Endothelial cell of umbilical vein (primary cell): Measurements from ENCODE around the gene CNPY1. TPM values are rescaled to one million over a fixed set of nuclear protein-coding genes. Genes with fewer than 3 reads are reported as not detected.

Experiments used
- BruUV-seq: library from RNA; stranded (reverse); fragments of 400-500 nt; replicated peaks from 2 replicates; lab custom pipeline; 2021; lab: Mats Ljungman, UMichigan
- CTCF ChIA-PET: fragments of 300-600, 350-600 bp; sonication (Branson Sonifier 250); formaldehyde crosslinking; loops from one replicate; lab custom pipeline; 2021; ENCODE audit warnings: antibody characterized with exemption, inconsistent platforms; lab: Charles Lee
- POLR2A ChIA-PET: fragments of 300-600, 350-600 bp; sonication (Branson Sonifier 250); formaldehyde crosslinking; loops from one replicate; lab custom pipeline; 2021; ENCODE audit warnings: antibody characterized with exemption, inconsistent platforms; lab: Charles Lee
- DNase-seq: peaks from one replicate; pipeline ENCODE4 v3.0.0-alpha.2; 2011; ENCODE audit warnings: low read depth, low spot score
- FAIRE-seq: peaks from 2 replicates; lab custom pipeline; 2011; peaks lifted over from hg19 to GRCh38; lab: Jason Lieb, UNC
- H2AFZ ChIP-seq: 2 replicates; pipeline ENCODE4 v1.6.0; 2012; ENCODE audit warnings: low read depth, low read length, control low read depth, inconsistent platforms
- H3K27ac ChIP-seq: 2 replicates; pipeline ENCODE4 v1.5.1; 2011; ENCODE audit warnings: low read depth, mild to moderate bottlenecking, control low read depth, low read length, moderate library complexity; ENCODE audit not compliant: insufficient read depth
- H3K27me3 ChIP-seq, 2 experiments: 2 replicates each; pipeline versions ENCODE4 v1.6.0 to v1.6.1; 2011; ENCODE audit warnings: low read length in 2 of 2, mixed read lengths in 1 of 2; ENCODE audit not compliant: control insufficient read depth in 2 of 2, insufficient read depth in 2 of 2
- H3K36me3 ChIP-seq, 2 experiments: 2 replicates in 1 of 2; 3 replicates in 1 of 2; pipeline ENCODE4 v1.5.1; 2011; ENCODE audit warnings: low read length in 2 of 2, mild to moderate bottlenecking in 1 of 2, moderate library complexity in 1 of 2; ENCODE audit not compliant: control insufficient read depth in 2 of 2, insufficient read depth in 2 of 2; ENCODE audit errors: extremely low read depth in 1 of 2
- H3K4me1 ChIP-seq: 3 replicates; pipeline ENCODE4 v1.5.1; 2011; ENCODE audit warnings: mild to moderate bottlenecking, low read length; ENCODE audit not compliant: control insufficient read depth, insufficient read depth; ENCODE audit errors: extremely low read depth
- H3K4me2 ChIP-seq: 2 replicates; pipeline ENCODE4 v1.6.1; 2011; ENCODE audit warnings: low read length, control low read depth, mixed read lengths; ENCODE audit not compliant: insufficient read depth
- H3K4me3 ChIP-seq, 3 experiments: fragments of 200-600 bp in 1 of 3; sonication (generic), shearing (Covaris generic) in 1 of 3; replicated peaks in 1 of 3; 2 replicates each; pipeline ENCODE4 v1.5.1; 2011 to 2016; ENCODE audit warnings: control low read depth in 3 of 3, low read length in 3 of 3, mild to moderate bottlenecking in 2 of 3, inconsistent platforms in 1 of 3, low read depth in 1 of 3, moderate library complexity in 1 of 3; ENCODE audit not compliant: insufficient read depth in 1 of 3
- H3K79me2 ChIP-seq: 2 replicates; pipeline ENCODE4 v1.6.0; 2012; ENCODE audit warnings: low read length, inconsistent platforms; ENCODE audit not compliant: control insufficient read depth, insufficient read depth
- H3K9ac ChIP-seq: replicated peaks from 2 replicates; pipeline ENCODE3; 2011; ENCODE audit warnings: low read length, control low read depth; ENCODE audit not compliant: insufficient read depth; ENCODE audit errors: extremely low read depth
- H3K9me1 ChIP-seq: replicated peaks from 3 replicates; pipeline ENCODE4 v1.6.0; 2011; ENCODE audit warnings: mild to moderate bottlenecking, low read length; ENCODE audit not compliant: control insufficient read depth, insufficient read depth; ENCODE audit errors: extremely low read depth
- H3K9me3 ChIP-seq: replicated peaks from 2 replicates; pipeline ENCODE4 v1.5.1; 2012; ENCODE audit warnings: low read length, inconsistent platforms; ENCODE audit not compliant: control insufficient read depth, insufficient read depth
- H4K20me1 ChIP-seq: replicated peaks from 2 replicates; pipeline ENCODE3; 2011; ENCODE audit warnings: mild to moderate bottlenecking, low read length; ENCODE audit not compliant: control insufficient read depth, insufficient read depth; ENCODE audit errors: extremely low read depth
- EZH2 ChIP-seq: IDR thresholded peaks from 2 replicates; pipeline ENCODE4 v1.6.1; 2012; ENCODE audit warnings: borderline replicate concordance, low read depth, mild to moderate bottlenecking, moderate library complexity, low read length, inconsistent platforms; ENCODE audit not compliant: severe bottlenecking
- FOS ChIP-seq: IDR thresholded peaks from 2 replicates; pipeline ENCODE4 v1.6.1; 2011; ENCODE audit warnings: mild to moderate bottlenecking, low read length, moderate library complexity, borderline replicate concordance; ENCODE audit not compliant: insufficient read depth
- GATA2 ChIP-seq: IDR thresholded peaks from 2 replicates; pipeline ENCODE4 v1.7.0; 2011; ENCODE audit warnings: low read depth, mild to moderate bottlenecking, moderate library complexity, mixed read lengths, low read length; ENCODE audit not compliant: insufficient read length, insufficient read depth
- JUN ChIP-seq: IDR thresholded peaks from 2 replicates; pipeline ENCODE4 v1.6.1; 2011; ENCODE audit warnings: borderline replicate concordance, low read depth; ENCODE audit not compliant: insufficient read length, insufficient read depth
- MYC ChIP-seq: IDR thresholded peaks from one replicate; pipeline ENCODE4 v1.6.1; 2011; ENCODE audit warnings: mild to moderate bottlenecking, low read depth, low read length
- POLR2A ChIP-seq: IDR thresholded peaks from 2 replicates; pipeline ENCODE4 v1.6.1; 2012; ENCODE audit warnings: low read depth, mild to moderate bottlenecking, control low read depth, low read length
- POLR2AphosphoS5 ChIP-seq: IDR thresholded peaks from 2 replicates; pipeline ENCODE4 v1.6.1; 2012; ENCODE audit warnings: low read depth, mild to moderate bottlenecking, control low read depth, low read length, moderate library complexity; ENCODE audit not compliant: insufficient read depth
- dilution Hi-C: fragments of 300-500 bp; cut with MboI; formaldehyde crosslinking; loops from one replicate; pipeline ENCODE4 v1.15.0; 2019; ENCODE audit warnings: low sequenced_read_pairs; ENCODE audit not compliant: extremely low pct_ligation_motif_present
- intact Hi-C: fragments of 100-400 bp; cut with micrococcal nuclease; formaldehyde crosslinking; loops from one replicate; pipeline ENCODE4 v1.10.0; 2022
- polyA plus RNA-seq, 4 experiments: library from polyadenylated mRNA; depleted of rRNA in 3 of 4; stranded (reverse) in 3 of 4; unstranded in 1 of 4; fragments of >200 nt; gene quantifications; 2 replicates each; pipeline versions ENCODE4 v1.2.1 to v1.2.3, GENCODE V29; 2011 to 2012; ENCODE audit warnings: missing spikeins in 1 of 4
- total RNA-seq: library from RNA; stranded (reverse); gene quantifications from 2 replicates; pipeline ENCODE4 v1.2.3, GENCODE V29; 2021
- TF ChIP-seq, protein P1 (sequence below): IDR thresholded peaks from 2 replicates; pipeline ENCODE4 v1.6.1; 2011; ENCODE audit not compliant: insufficient read depth, insufficient read length
- TF ChIP-seq, protein P2 (sequence below), 2 donors: IDR thresholded peaks; 1 replicate in 1 of 2; 2 replicates in 1 of 2; pipeline ENCODE4 v1.5.1; 2011; ENCODE audit warnings: low read length in 2 of 2, mild to moderate bottlenecking in 2 of 2, moderate library complexity in 2 of 2, control low read depth in 1 of 2, inconsistent platforms in 1 of 2, low read depth in 1 of 2; ENCODE audit not compliant: insufficient read depth in 1 of 2; ENCODE audit errors: extremely low read depth in 1 of 2

Gene CNPY1
- total and polyA plus RNA-seq, 2 donors (not counting 3 experiments of a cell fraction or from before 2014, with no cell fraction given) = not detected

DNA sequence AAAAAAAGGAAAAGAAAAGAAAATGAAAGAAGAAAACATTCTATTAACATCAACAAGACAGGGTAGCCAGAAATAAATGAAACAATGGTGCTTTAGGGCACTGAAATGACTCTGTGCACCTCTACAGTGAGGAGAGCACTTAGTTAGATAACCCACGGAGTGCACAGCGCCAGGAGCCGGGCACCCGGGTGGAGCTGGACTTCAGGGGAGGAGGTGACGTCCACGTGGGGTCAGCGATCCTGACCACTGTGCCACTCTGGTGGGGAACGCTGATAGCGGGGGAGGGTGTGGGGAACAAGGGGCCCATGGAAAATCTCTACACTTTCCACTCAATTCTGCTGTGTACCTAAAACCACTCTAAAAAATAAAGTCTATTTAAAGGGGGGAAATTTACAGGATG is 15.7 kb upstream of the CNPY1 start:
- dilution Hi-C loops (no loop called here), intact Hi-C loops (no loop called here)
- POLR2A ChIA-PET = no interaction called here
- CTCF ChIA-PET = no interaction called here
- Histone ChIP-seq H3K4me2 (no peak overlapping the region), H3K27ac (no peak overlapping the region), H2AFZ (no peak overlapping the region), H3K27me3 (no peaks in the 10 kb centered on the region), H3K9me3 (no peaks in the 10 kb centered on the region), H3K4me3 (no peak overlapping the region), H3K36me3 (no peaks in the 10 kb centered on the region), H3K4me1 (no peaks in the 10 kb centered on the region), H4K20me1 (no peaks in the 10 kb centered on the region), H3K9me1 (no peaks in the 10 kb centered on the region), H3K79me2 (no peaks in the 10 kb centered on the region), H3K9ac (no peak overlapping the region)
- no peak for TF ChIP-seq MYC
- TF ChIP-seq, protein P1, sequence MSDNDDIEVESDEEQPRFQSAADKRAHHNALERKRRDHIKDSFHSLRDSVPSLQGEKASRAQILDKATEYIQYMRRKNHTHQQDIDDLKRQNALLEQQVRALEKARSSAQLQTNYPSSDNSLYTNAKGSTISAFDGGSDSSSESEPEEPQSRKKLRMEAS = no peak
- TF ChIP-seq JUN = no peak
- no peak for TF ChIP-seq GATA2
- TF ChIP-seq EZH2 = no peak
- TF ChIP-seq, protein P2, sequence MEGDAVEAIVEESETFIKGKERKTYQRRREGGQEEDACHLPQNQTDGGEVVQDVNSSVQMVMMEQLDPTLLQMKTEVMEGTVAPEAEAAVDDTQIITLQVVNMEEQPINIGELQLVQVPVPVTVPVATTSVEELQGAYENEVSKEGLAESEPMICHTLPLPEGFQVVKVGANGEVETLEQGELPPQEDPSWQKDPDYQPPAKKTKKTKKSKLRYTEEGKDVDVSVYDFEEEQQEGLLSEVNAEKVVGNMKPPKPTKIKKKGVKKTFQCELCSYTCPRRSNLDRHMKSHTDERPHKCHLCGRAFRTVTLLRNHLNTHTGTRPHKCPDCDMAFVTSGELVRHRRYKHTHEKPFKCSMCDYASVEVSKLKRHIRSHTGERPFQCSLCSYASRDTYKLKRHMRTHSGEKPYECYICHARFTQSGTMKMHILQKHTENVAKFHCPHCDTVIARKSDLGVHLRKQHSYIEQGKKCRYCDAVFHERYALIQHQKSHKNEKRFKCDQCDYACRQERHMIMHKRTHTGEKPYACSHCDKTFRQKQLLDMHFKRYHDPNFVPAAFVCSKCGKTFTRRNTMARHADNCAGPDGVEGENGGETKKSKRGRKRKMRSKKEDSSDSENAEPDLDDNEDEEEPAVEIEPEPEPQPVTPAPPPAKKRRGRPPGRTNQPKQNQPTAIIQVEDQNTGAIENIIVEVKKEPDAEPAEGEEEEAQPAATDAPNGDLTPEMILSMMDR (IDR thresholded peaks at IDR 0.05; ENCODE audit: extremely low read depth in 1 of 2, insufficient read depth in 1 of 2, low read depth in 1 of 2, low read length in 2 of 2) = no peak
- no peak for TF ChIP-seq POLR2AphosphoS5
- TF ChIP-seq FOS = no peak
- no peak for TF ChIP-seq POLR2A
- no peak for DNase-seq
- FAIRE-seq = no peak
- BruUV-seq = no TSS peak
